Cortex of kidney (tissue), 1 donor: ENCODE results near the gene ZBTB45.
"Not testable (repeated sequence)": the region's sequence is repeated elsewhere in the genome, so short reads cannot be mapped to it uniquely, and the experiment has no call there.

Experiments used
- DNase-seq: peaks from one replicate; lab custom pipeline; 2025; lab: John Stamatoyannopoulos, UW

The ZBTB45 gene

GRCh38 chr19:58554494-58555368 is 35.1 kb upstream of the ZBTB45 start, which contains the start of gene CHMP2A:
Gene CHMP2A (minus strand): TSS chr19:58555105. CDS start chr19:58554212, 893 bp downstream.
- DNase-seq, result no peak

GRCh38 chr19:58553799-58554493 is 34.3 kb upstream of the ZBTB45 start:
- no peak for DNase-seq

GRCh38 chr19:58552655-58553054 is 33.0 kb upstream of the ZBTB45 start:
- DNase-seq, result no peak

- no peak for DNase-seq
Observed at GRCh38 chr19:58551577-58552471, 32.2 kb upstream of the ZBTB45 start.

- DNase-seq, result no peak
Observed at GRCh38 chr19:58551123-58551497, 31.5 kb upstream of the ZBTB45 start.

- no peak for DNase-seq
Observed at GRCh38 chr19:58550362-58551122, 30.9 kb upstream of the ZBTB45 start.

- DNase-seq, result no peak
Observed at GRCh38 chr19:58549664-58550361, 30.2 kb upstream of the ZBTB45 start.

GRCh38 chr19:58548859-58549663 is 29.5 kb upstream of the ZBTB45 start:
- DNase-seq, result no peak

- DNase-seq, result no peak
Observed at GRCh38 chr19:58547323-58548312, 28.0 kb upstream of the ZBTB45 start.

GRCh38 chr19:58546019-58546530 is 26.5 kb upstream of the ZBTB45 start:
- DNase-seq, result no peak

- DNase-seq, result no peak
Observed at GRCh38 chr19:58545286-58546018, 25.8 kb upstream of the ZBTB45 start.

- DNase-seq, result no peak
Observed at GRCh38 chr19:58544591-58545285, 25.1 kb upstream of the ZBTB45 start.

- no peak for DNase-seq
Observed at GRCh38 chr19:58543826-58544590, 24.4 kb upstream of the ZBTB45 start, which contains the start of gene TRIM28. Gene TRIM28 (plus strand): TSS chr19:58544064. CDS start chr19:58544758, 694 bp downstream.

GRCh38 chr19:58542641-58543372 is 23.2 kb upstream of the ZBTB45 start:
- not testable (repeated sequence) for DNase-seq

- DNase-seq, result not testable (repeated sequence)
Observed at GRCh38 chr19:58539169-58539559, 19.6 kb upstream of the ZBTB45 start.
